HCT116 (cell line): ENCODE results near the gene ADAMTS16.

Experiments
- CTCF ChIP-seq, 3 experiments: fragments of 200-600 bp in 1 of 3; sonication (generic) in 1 of 3; IDR thresholded peaks in 2 of 3; conservative IDR thresholded peaks in 1 of 3; 2 replicates each; pipeline ENCODE4 v1.5.1; 2012 to 2017; ENCODE audit warnings: low read depth in 2 of 3, low read length in 2 of 3, antibody characterized with exemption in 1 of 3, borderline replicate concordance in 1 of 3, control low read depth in 1 of 3, mild to moderate bottlenecking in 1 of 3, mixed read lengths in 1 of 3, mixed run types in 1 of 3, moderate library complexity in 1 of 3; ENCODE audit not compliant: insufficient read depth in 1 of 3
- JUND ChIP-seq: IDR thresholded peaks from 2 replicates; pipeline ENCODE4 v1.6.1; 2012
- POLR2A ChIP-seq: IDR thresholded peaks from 2 replicates; pipeline ENCODE4 v1.7.0; 2011; ENCODE audit warnings: borderline replicate concordance; ENCODE audit not compliant: insufficient read depth, insufficient read length; ENCODE audit errors: extremely low read depth
- RAD21 ChIP-seq: IDR thresholded peaks from 2 replicates; pipeline ENCODE4 v1.6.1; 2012; ENCODE audit warnings: low read depth, mild to moderate bottlenecking
- YY1 ChIP-seq: IDR thresholded peaks from 2 replicates; pipeline ENCODE4 v1.6.1; 2011; ENCODE audit warnings: low read length, low read depth, moderate library complexity, mild to moderate bottlenecking; ENCODE audit not compliant: insufficient replicate concordance; ENCODE audit errors: extremely low read depth
- ZNF274 ChIP-seq: fragments of 200-500 bp; sonication (Bioruptor generic); IDR thresholded peaks from 2 replicates; pipeline ENCODE4 v1.6.1; 2014; ENCODE audit warnings: mild to moderate bottlenecking, low read depth, low read length, inconsistent platforms

DNA sequence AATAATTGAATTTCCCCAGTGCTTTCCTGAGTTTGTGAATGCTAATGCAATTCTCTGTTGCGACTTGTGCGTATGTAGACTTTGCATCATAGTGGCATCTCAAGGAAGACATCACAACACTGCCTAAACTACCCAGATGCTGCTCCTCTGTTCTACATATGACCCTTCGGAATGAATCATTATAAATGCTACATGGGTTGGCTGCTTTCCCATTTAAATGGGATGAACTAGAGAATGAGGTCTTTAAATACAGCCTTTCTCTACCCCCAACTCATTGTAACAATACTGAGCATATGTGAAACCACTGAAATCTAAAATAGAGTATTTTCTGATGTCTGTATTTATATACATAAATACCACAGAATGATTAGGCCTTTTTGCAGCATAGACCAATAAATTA, 145.8 kb downstream of the ADAMTS16 start:
- no peak for TF ChIP-seq ZNF274
- no peak for TF ChIP-seq CTCF (IDR thresholded peaks at IDR 0.05 in 2 of 3, conservative IDR thresholded peaks at IDR 0.05 in 1 of 3; ENCODE audit: borderline replicate concordance in 1 of 3, insufficient read depth in 1 of 3, low read depth in 2 of 3, low read length in 2 of 3)
- TF ChIP-seq YY1 = no peak
- TF ChIP-seq POLR2A = no peak
- no peak for TF ChIP-seq RAD21
- no peak for TF ChIP-seq JUND
